HEK293 (cell line): ENCODE measurements around the gene PPP2R5D.

Source experiments
- GLIS2 ChIP-seq: fragments of 450-650 bp; formaldehyde crosslinking; IDR thresholded peaks from 2 replicates; pipeline ENCODE4 v1.5.1; 2016; ENCODE audit warnings: missing biosample characterization, missing genetic modification characterization
- HIC1 ChIP-seq: fragments of 450-650 bp; formaldehyde crosslinking; IDR thresholded peaks from 2 replicates; pipeline ENCODE4 v1.5.1; 2016; ENCODE audit warnings: missing biosample characterization, missing genetic modification characterization
- KLF1 ChIP-seq: fragments of 450-650 bp; formaldehyde crosslinking; IDR thresholded peaks from 2 replicates; pipeline ENCODE4 v1.5.1; 2016; ENCODE audit warnings: missing biosample characterization, missing genetic modification characterization
- KLF17 ChIP-seq: fragments of 450-650 bp; formaldehyde crosslinking; IDR thresholded peaks from 2 replicates; pipeline ENCODE4 v1.5.1; 2016; ENCODE audit warnings: missing biosample characterization, missing genetic modification characterization
- PRDM4 ChIP-seq: fragments of 450-650 bp; formaldehyde crosslinking; IDR thresholded peaks from 2 replicates; pipeline ENCODE4 v1.5.1; 2017; ENCODE audit warnings: missing biosample characterization, missing genetic modification characterization
- REST ChIP-seq: fragments of 450-650 bp; formaldehyde crosslinking; IDR thresholded peaks from 2 replicates; pipeline ENCODE4 v1.5.1; 2016; ENCODE audit warnings: missing biosample characterization, missing genetic modification characterization
- SP2 ChIP-seq: fragments of 450-650 bp; formaldehyde crosslinking; IDR thresholded peaks from 2 replicates; pipeline ENCODE4 v1.5.1; 2016; ENCODE audit warnings: missing biosample characterization, missing genetic modification characterization
- TSHZ1 ChIP-seq: fragments of 450-650 bp; formaldehyde crosslinking; IDR thresholded peaks from 2 replicates; pipeline ENCODE4 v1.5.1; 2016; ENCODE audit warnings: missing biosample characterization, missing genetic modification characterization, borderline replicate concordance
- ZBTB1 ChIP-seq: fragments of 450-650 bp; formaldehyde crosslinking; IDR thresholded peaks from 2 replicates; pipeline ENCODE4 v1.5.1; 2016; ENCODE audit warnings: missing biosample characterization, missing genetic modification characterization
- ZBTB48 ChIP-seq: fragments of 450-650 bp; formaldehyde crosslinking; IDR thresholded peaks from 2 replicates; pipeline ENCODE4 v1.5.1; 2016; ENCODE audit warnings: missing biosample characterization, missing genetic modification characterization
- ZBTB8A ChIP-seq: fragments of 450-650 bp; formaldehyde crosslinking; IDR thresholded peaks from 2 replicates; pipeline ENCODE4 v1.5.1; 2016; ENCODE audit warnings: missing biosample characterization, missing genetic modification characterization
- ZFP3 ChIP-seq: fragments of 450-650 bp; formaldehyde crosslinking; IDR thresholded peaks from 2 replicates; pipeline ENCODE4 v1.5.1; 2016; ENCODE audit warnings: low read depth, missing biosample characterization, missing genetic modification characterization
- ZFP37 ChIP-seq: fragments of 450-650 bp; formaldehyde crosslinking; IDR thresholded peaks from 2 replicates; pipeline ENCODE4 v1.5.1; 2016; ENCODE audit warnings: missing biosample characterization, missing genetic modification characterization
- ZNF114 ChIP-seq: fragments of 450-650 bp; formaldehyde crosslinking; IDR thresholded peaks from 2 replicates; pipeline ENCODE4 v1.5.0; 2017; ENCODE audit warnings: missing biosample characterization, missing genetic modification characterization
- ZNF155 ChIP-seq: fragments of 450-650 bp; formaldehyde crosslinking; IDR thresholded peaks from 2 replicates; pipeline ENCODE4 v1.5.1; 2016; ENCODE audit warnings: missing biosample characterization, missing genetic modification characterization
- ZNF16 ChIP-seq: fragments of 450-650 bp; formaldehyde crosslinking; IDR thresholded peaks from 2 replicates; pipeline ENCODE4 v1.5.1; 2016; ENCODE audit warnings: low read depth, missing biosample characterization, missing genetic modification characterization
- ZNF169 ChIP-seq: fragments of 450-650 bp; formaldehyde crosslinking; IDR thresholded peaks from 2 replicates; pipeline ENCODE4 v1.5.1; 2016; ENCODE audit warnings: missing biosample characterization, missing genetic modification characterization
- ZNF239 ChIP-seq: fragments of 450-650 bp; formaldehyde crosslinking; IDR thresholded peaks from 2 replicates; pipeline ENCODE4 v1.5.1; 2016; ENCODE audit warnings: missing biosample characterization, missing genetic modification characterization
- ZNF248 ChIP-seq: fragments of 450-650 bp; formaldehyde crosslinking; IDR thresholded peaks from 2 replicates; pipeline ENCODE4 v1.5.1; 2017; ENCODE audit warnings: missing biosample characterization, missing genetic modification characterization
- ZNF341 ChIP-seq: fragments of 450-650 bp; formaldehyde crosslinking; IDR thresholded peaks from 2 replicates; pipeline ENCODE4; 2016; ENCODE audit warnings: low read depth, missing biosample characterization, missing genetic modification characterization
- ZNF449 ChIP-seq: fragments of 450-650 bp; formaldehyde crosslinking; IDR thresholded peaks from 2 replicates; pipeline ENCODE4 v1.5.1; 2017; ENCODE audit warnings: missing biosample characterization, mild to moderate bottlenecking, missing genetic modification characterization, moderate library complexity
- ZNF548 ChIP-seq: fragments of 450-650 bp; formaldehyde crosslinking; IDR thresholded peaks from 2 replicates; pipeline ENCODE4 v1.5.1; 2016; ENCODE audit warnings: missing biosample characterization, missing genetic modification characterization
- ZNF610 ChIP-seq: fragments of 450-650 bp; formaldehyde crosslinking; IDR thresholded peaks from 2 replicates; pipeline ENCODE4 v1.5.1; 2016; ENCODE audit warnings: missing biosample characterization, missing genetic modification characterization, borderline replicate concordance
- ZNF623 ChIP-seq: fragments of 450-650 bp; formaldehyde crosslinking; IDR thresholded peaks from 2 replicates; pipeline ENCODE4 v1.5.1; 2016; ENCODE audit warnings: missing biosample characterization, missing genetic modification characterization
- ZNF654 ChIP-seq: fragments of 450-650 bp; formaldehyde crosslinking; IDR thresholded peaks from 2 replicates; pipeline ENCODE4 v1.5.1; 2016; ENCODE audit warnings: low read depth, missing biosample characterization, missing genetic modification characterization
- ZNF701 ChIP-seq: fragments of 450-650 bp; formaldehyde crosslinking; IDR thresholded peaks from 2 replicates; pipeline ENCODE4 v1.5.1; 2016; ENCODE audit warnings: missing biosample characterization, missing genetic modification characterization

PPP2R5D gene

GRCh38 chr6:43021270-43022047 lies 37.1 kb downstream of the PPP2R5D start, which contains the start of gene RRP36 (continued):
- TF ChIP-seq PRDM4 (tag by site-specific recombination) (0 out of 2 replicates have a peak, but pooled peaks have one; percentile 10), GLIS2 (tag by site-specific recombination) (peak; percentile 91), HIC1 (no peak), ZNF155 (tag by site-specific recombination) (no peak), ZNF449 (no peak), ZFP37 (tag by site-specific recombination) (0 out of 2 replicates have a peak, but pooled peaks have one; percentile 42), ZBTB48 (no peak; the same call in 1 of the 2 replicates), ZNF548 (tag by site-specific recombination) (no peak), ZBTB8A (no peak), KLF1 (tag by site-specific recombination) (no peak), ZBTB1 (tag by site-specific recombination) (no peak), ZFP3 (tag by site-specific recombination) (no peak), ZNF341 (tag by site-specific recombination) (0 out of 2 replicates have a peak, but pooled peaks have one; percentile 14), ZNF248 (no peak), ZNF654 (tag by site-specific recombination) (no peak), ZNF169 (no peak), ZNF16 (no peak), ZNF239 (no peak), KLF17 (tag by site-specific recombination) (0 out of 2 replicates have a peak, but pooled peaks have one; percentile 17), ZNF623 (no peak), REST (no peak), ZNF114 (tag by site-specific recombination) (no peak), ZNF610 (tag by site-specific recombination) (no peak), ZNF701 (tag by site-specific recombination) (no peak), SP2 (peak; percentile 72), TSHZ1 (tag by site-specific recombination) (no peak)
